ENCODE data around the gene ARHGAP45. TPM values are rescaled to one million over a fixed set of nuclear protein-coding genes. Genes with fewer than 3 reads are reported as not detected.

ARHGAP45 gene
- total and polyA plus RNA-seq, 5 donors, result 5.9 to 10.4 (median 8.5) TPM

- peak within 1 kb of the TSS; percentile 13 for H3K27ac ChIP-seq (ENCODE audit: low read length)
- under 1% methylated on average over 56 of the region's 56 CpGs for WGBS
- intact Hi-C loops (cut with DNase I), result loop anchor here in 1 of 4 donors (10.0 kb wide), 1 partner anchor 55 kb away; the partner anchor contains the start of gene POLR2E
- ATAC-seq, result peak; percentile 95
- no peaks in the 10 kb centered on the region for H3K27me3 ChIP-seq (ENCODE audit: control insufficient read depth, insufficient read depth)
- no peaks in the 10 kb centered on the region for H3K4me1 ChIP-seq (ENCODE audit: control insufficient read depth, insufficient read depth, low read length)
- H3K9me3 ChIP-seq (ENCODE audit: control insufficient read depth, low read length), result no peaks in the 10 kb centered on the region
- peak within 1 kb of the TSS; percentile 33 for H3K4me3 ChIP-seq (ENCODE audit: low read length)
- peak; percentile 97 to 100 (median 99) for DNase-seq
Observed at GRCh38 chr19:1039646-1040475, 27.1 kb upstream of the ARHGAP45 start, which contains the start of gene ABCA7. TSS of gene ABCA7 (plus strand) at chr19:1040107. CDS start at chr19:1041362, 1,255 bp downstream.

- no peaks in the 10 kb centered on the region for H3K27me3 ChIP-seq (ENCODE audit: control insufficient read depth, insufficient read depth)
- no peak overlapping the region for H3K27ac ChIP-seq (ENCODE audit: low read length)
- peak overlapping the region; percentile 33 for H3K4me3 ChIP-seq (ENCODE audit: low read length)
- no peaks in the 10 kb centered on the region for H3K4me1 ChIP-seq (ENCODE audit: control insufficient read depth, insufficient read depth, low read length)
- intact Hi-C loops (cut with DNase I), result loop anchor here in 1 of 4 donors (10.0 kb wide), 1 partner anchor 54 kb away; the partner anchor contains the start of gene POLR2E
- WGBS, result 3% methylated on average over 27 of the region's 27 CpGs
- ATAC-seq (peak; percentile 71 to 80), DNase-seq (peak; percentile 89 to 96 (median 95))
- H3K9me3 ChIP-seq (ENCODE audit: control insufficient read depth, low read length), result no peaks in the 10 kb centered on the region
Observed at GRCh38 chr19:1040476-1041271, 26.3 kb upstream of the ARHGAP45 start.

DNA sequence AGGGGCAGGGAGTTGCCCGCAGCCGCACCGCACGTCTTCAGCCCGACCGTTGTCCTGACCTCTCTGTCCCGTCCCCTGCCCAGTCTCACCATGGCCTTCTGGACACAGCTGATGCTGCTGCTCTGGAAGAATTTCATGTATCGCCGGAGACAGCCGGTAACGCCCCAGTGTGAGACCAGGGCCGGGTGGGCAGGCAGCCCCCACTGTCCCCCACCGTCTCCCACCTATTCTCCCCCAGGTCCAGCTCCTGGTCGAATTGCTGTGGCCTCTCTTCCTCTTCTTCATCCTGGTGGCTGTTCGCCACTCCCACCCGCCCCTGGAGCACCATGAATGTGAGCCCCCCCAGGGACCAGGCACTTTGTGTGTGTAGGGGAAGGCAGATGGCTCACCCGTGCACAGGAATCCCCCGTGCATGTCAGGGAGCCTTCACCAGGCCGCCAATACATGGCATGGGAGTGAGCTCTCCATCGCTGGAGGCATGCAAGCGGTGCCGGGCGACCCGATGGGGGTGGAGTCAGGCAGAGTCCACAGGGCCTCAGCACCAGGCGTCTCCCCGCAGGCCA is 25.6 kb upstream of the ARHGAP45 start:
- ATAC-seq, result no peak

DNA sequence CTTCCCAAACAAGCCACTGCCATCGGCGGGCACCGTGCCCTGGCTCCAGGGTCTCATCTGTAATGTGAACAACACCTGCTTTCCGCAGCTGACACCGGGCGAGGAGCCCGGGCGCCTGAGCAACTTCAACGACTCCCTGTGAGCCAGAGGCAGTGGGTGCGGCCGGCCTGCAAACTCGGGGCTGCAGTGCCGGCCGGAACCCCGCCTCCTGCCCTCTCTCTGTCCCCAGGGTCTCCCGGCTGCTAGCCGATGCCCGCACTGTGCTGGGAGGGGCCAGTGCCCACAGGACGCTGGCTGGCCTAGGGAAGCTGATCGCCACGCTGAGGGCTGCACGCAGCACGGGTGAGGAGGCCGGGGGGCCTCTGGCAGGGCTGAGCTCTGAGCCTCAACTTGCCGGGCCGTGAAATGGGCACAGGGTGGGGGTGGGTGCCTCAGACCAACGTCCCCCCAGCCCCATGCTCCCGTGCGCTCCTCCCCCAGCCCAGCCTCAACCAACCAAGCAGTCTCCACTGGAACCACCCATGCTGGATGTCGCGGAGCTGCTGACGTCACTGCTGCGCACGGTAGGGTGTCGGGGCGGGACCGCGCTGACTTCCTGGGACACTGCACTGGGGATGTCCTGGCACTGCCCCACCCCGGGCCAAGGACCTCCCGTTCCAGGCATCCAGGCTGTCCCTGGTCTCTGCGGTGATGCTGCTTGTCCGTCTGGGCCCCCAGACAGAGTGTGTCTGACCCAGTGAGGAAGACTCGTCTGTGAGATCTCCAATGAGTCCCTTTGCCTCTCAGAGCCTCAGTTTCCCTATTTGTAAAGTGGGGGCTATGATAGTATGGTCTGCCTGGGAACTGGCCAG is 24.9 kb upstream of the ARHGAP45 start:
- peak in 2 of 3 donors; percentile 71 to 78 for DNase-seq
- Histone ChIP-seq H3K9me3 (ENCODE audit: control insufficient read depth, low read length) (no peaks in the 10 kb centered on the region), H3K4me3 (ENCODE audit: low read length) (no peak overlapping the region), H3K27ac (ENCODE audit: low read length) (no peak overlapping the region), H3K27me3 (ENCODE audit: control insufficient read depth, insufficient read depth) (no peaks in the 10 kb centered on the region), H3K4me1 (ENCODE audit: control insufficient read depth, insufficient read depth, low read length) (no peaks in the 10 kb centered on the region)
- no peak for ATAC-seq
- 64% methylated on average over 43 of the region's 43 CpGs for WGBS
- intact Hi-C loops (cut with DNase I), result loop anchor here in 1 of 4 donors (10.0 kb wide), 1 partner anchor 53 kb away; the partner anchor contains the start of gene POLR2E

More for the DNA sequence above, 25.6 kb upstream of the ARHGAP45 start:
- WGBS, result 37% methylated on average over 26 of the region's 26 CpGs
- DNase-seq, result peak in 1 of 3 donors; percentile 62
- Histone ChIP-seq H3K4me3 (ENCODE audit: low read length) (peak overlapping the region; percentile 21), H3K9me3 (ENCODE audit: control insufficient read depth, low read length) (no peaks in the 10 kb centered on the region), H3K4me1 (ENCODE audit: control insufficient read depth, insufficient read depth, low read length) (no peaks in the 10 kb centered on the region), H3K27me3 (ENCODE audit: control insufficient read depth, insufficient read depth) (no peaks in the 10 kb centered on the region), H3K27ac (ENCODE audit: low read length) (no peak overlapping the region)
- intact Hi-C loops (cut with DNase I), result loop anchor here in 1 of 4 donors (10.0 kb wide), 1 partner anchor 53 kb away; the partner anchor contains the start of gene POLR2E

- H3K9me3 ChIP-seq (ENCODE audit: control insufficient read depth, low read length), result no peaks in the 10 kb centered on the region
- H3K4me3 ChIP-seq (ENCODE audit: low read length), result no peak overlapping the region
- intact Hi-C loops (cut with DNase I), result loop anchor here in 1 of 4 donors (10.0 kb wide), 1 partner anchor 52 kb away; the partner anchor contains the start of gene POLR2E
- no peak overlapping the region for H3K27ac ChIP-seq (ENCODE audit: low read length)
- ATAC-seq (no peak), DNase-seq (peak in 2 of 3 donors; percentile 61 to 69)
- WGBS, result 56% methylated on average over 23 of the region's 23 CpGs
- H3K4me1 ChIP-seq (ENCODE audit: control insufficient read depth, insufficient read depth, low read length), result no peaks in the 10 kb centered on the region
- H3K27me3 ChIP-seq (ENCODE audit: control insufficient read depth, insufficient read depth), result no peaks in the 10 kb centered on the region
Observed at GRCh38 chr19:1042689-1043511, 24.1 kb upstream of the ARHGAP45 start.

DNA sequence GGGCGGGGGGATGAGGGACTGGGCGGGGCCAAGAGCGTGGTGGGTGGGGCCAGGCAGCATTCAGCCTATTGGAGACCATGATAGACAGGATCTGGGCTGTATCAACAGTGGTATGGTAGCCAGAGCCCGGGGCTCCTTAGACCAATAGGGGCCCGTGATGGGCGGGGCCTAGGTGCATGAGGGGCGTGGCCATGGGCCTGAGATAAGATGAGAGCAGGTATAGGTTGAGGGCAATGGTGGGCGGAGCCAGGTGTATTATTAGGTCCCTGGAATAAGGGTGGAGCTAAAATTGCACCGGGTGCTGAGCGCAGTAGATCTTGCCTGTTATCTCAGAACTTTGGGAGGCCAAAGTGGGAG is 21.7 kb upstream of the ARHGAP45 start:
- intact Hi-C loops (cut with DNase I), result loop anchor here in 1 of 4 donors (10.0 kb wide), 1 partner anchor 50 kb away; the partner anchor contains the start of gene POLR2E
- H3K4me1 ChIP-seq (ENCODE audit: control insufficient read depth, insufficient read depth, low read length), result no peaks in the 10 kb centered on the region
- H3K9me3 ChIP-seq (ENCODE audit: control insufficient read depth, low read length), result no peaks in the 10 kb centered on the region
- H3K4me3 ChIP-seq (ENCODE audit: low read length), result no peak overlapping the region
- 81% methylated on average over 10 of the region's 10 CpGs for WGBS
- no peaks in the 10 kb centered on the region for H3K27me3 ChIP-seq (ENCODE audit: control insufficient read depth, insufficient read depth)
- no peak overlapping the region for H3K27ac ChIP-seq (ENCODE audit: low read length)
- no peak for DNase-seq
- ATAC-seq, result no peak

GRCh38 chr19:1046117-1046626 is 20.8 kb upstream of the ARHGAP45 start:
- Histone ChIP-seq H3K4me3 (ENCODE audit: low read length) (no peak overlapping the region), H3K27ac (ENCODE audit: low read length) (no peak overlapping the region), H3K9me3 (ENCODE audit: control insufficient read depth, low read length) (no peaks in the 10 kb centered on the region), H3K27me3 (ENCODE audit: control insufficient read depth, insufficient read depth) (no peaks in the 10 kb centered on the region), H3K4me1 (ENCODE audit: control insufficient read depth, insufficient read depth, low read length) (no peaks in the 10 kb centered on the region)
- ATAC-seq (no peak), DNase-seq (no peak)
- intact Hi-C loops (cut with DNase I), result loop anchor here in 1 of 4 donors (10.0 kb wide), 1 partner anchor 49 kb away; the partner anchor contains the start of gene POLR2E
- 95% methylated on average over 33 of the region's 33 CpGs for WGBS

GRCh38 chr19:1046836-1047695 is 19.9 kb upstream of the ARHGAP45 start:
- no peak overlapping the region for H3K4me3 ChIP-seq (ENCODE audit: low read length)
- no peaks in the 10 kb centered on the region for H3K27me3 ChIP-seq (ENCODE audit: control insufficient read depth, insufficient read depth)
- no peaks in the 10 kb centered on the region for H3K9me3 ChIP-seq (ENCODE audit: control insufficient read depth, low read length)
- no peaks in the 10 kb centered on the region for H3K4me1 ChIP-seq (ENCODE audit: control insufficient read depth, insufficient read depth, low read length)
- DNase-seq (peak in 2 of 3 donors; percentile 39 to 63), ATAC-seq (peak in 1 of 2 donors; percentile 18)
- WGBS, result 89% methylated on average over 77 of the region's 77 CpGs
- intact Hi-C loops (cut with DNase I), result loop anchor here in 1 of 4 donors (10.0 kb wide), 1 partner anchor 48 kb away; the partner anchor contains the start of gene POLR2E
- no peak overlapping the region for H3K27ac ChIP-seq (ENCODE audit: low read length)

All from right cardiac atrium (tissue), 5 donors.